AG04450 (cell line): Measurements from ENCODE around the gene AGAP2. TPM values are rescaled to one million over a fixed set of nuclear protein-coding genes. Genes with fewer than 3 reads are reported as not detected.

Experiments
- CTCF ChIA-PET: fragments of 300-600, 350-600 bp; formaldehyde crosslinking; extraction: SDS; loops from one replicate; lab custom pipeline; 2022; ENCODE audit warnings: antibody characterized with exemption, inconsistent platforms; lab: Charles Lee
- POLR2A ChIA-PET: fragments of 350-600 bp; formaldehyde crosslinking; extraction: SDS; loops from one replicate; lab custom pipeline; 2021; ENCODE audit warnings: antibody characterized with exemption, inconsistent platforms; lab: Yijun Ruan, JAX
- DNase-seq: peaks from one replicate; pipeline ENCODE4 v3.0.0-alpha.2; 2011; ENCODE audit warnings: low read depth, low spot score
- H3K27ac ChIP-seq: one replicate; pipeline ENCODE4 v1.5.1; 2012; ENCODE audit warnings: low read depth, low read length, control low read depth
- H3K27me3 ChIP-seq: one replicate; pipeline ENCODE4 v1.6.0; 2012; ENCODE audit warnings: low read length; ENCODE audit not compliant: control insufficient read depth, insufficient read depth
- H3K4me3 ChIP-seq: 2 replicates; pipeline ENCODE4 v1.5.1; 2011; ENCODE audit warnings: mild to moderate bottlenecking, low read depth, low read length, control low read depth
- H3K9me3 ChIP-seq: 2 replicates; pipeline ENCODE4 v1.5.1; 2012; ENCODE audit warnings: low read length; ENCODE audit not compliant: control insufficient read depth, insufficient read depth
- CTCF ChIP-seq: IDR thresholded peaks from 2 replicates; pipeline ENCODE4 v1.5.1; 2011; ENCODE audit warnings: low read depth, low read length, control low read depth, inconsistent platforms
- polyA plus RNA-seq: library from polyadenylated mRNA; depleted of rRNA; stranded (reverse); fragments of >200 nt; gene quantifications from 2 replicates; pipeline ENCODE4 v1.2.3, GENCODE V29; 2011

Gene AGAP2
- polyA plus RNA-seq, 1 experiment: 0.02 TPM

GRCh38 chr12:57718641-57719528, 19.7 kb downstream of the AGAP2 start:
- Histone ChIP-seq H3K9me3 (no peaks in the 10 kb centered on the region; the same call in 1 of the 2 replicates), H3K27me3 (no peaks in the 10 kb centered on the region), H3K4me3 (no peak overlapping the region), H3K27ac (no peak overlapping the region)
- ChIA-PET POLR2A (no interaction called here), CTCF (no interaction called here)
- TF ChIP-seq CTCF: no peak
- DNase-seq: no peak

- H3K9me3 ChIP-seq: no peaks in the 10 kb centered on the region
- no peak overlapping the region for H3K27ac ChIP-seq
- H3K4me3 ChIP-seq: no peak overlapping the region
- ChIA-PET CTCF (no interaction called here), POLR2A (interaction anchor here (0.6 kb wide), 2 partner anchors 15 to 107 kb away, joined by 4 to 7 read pairs; partner anchors contain the start of gene ARHGEF25)
- no peak for DNase-seq
- no peak for TF ChIP-seq CTCF
- H3K27me3 ChIP-seq: no peaks in the 10 kb centered on the region
Measured at GRCh38 chr12:57717846-57718640, 20.5 kb downstream of the AGAP2 start.

GRCh38 chr12:57717131-57717530, 21.4 kb downstream of the AGAP2 start:
- no peaks in the 10 kb centered on the region for H3K27me3 ChIP-seq
- H3K9me3 ChIP-seq: no peaks in the 10 kb centered on the region
- no peak for DNase-seq
- ChIA-PET POLR2A (interaction anchor here (0.6 kb wide), 2 partner anchors 14 to 106 kb away, joined by 4 to 7 read pairs; partner anchors contain the start of gene ARHGEF25), CTCF (interaction anchor here (0.6 kb wide), 1 partner anchor 589 kb away, joined by 3 read pairs; no protein-coding TSS in a partner anchor)
- H3K4me3 ChIP-seq: no peak overlapping the region
- no peak for TF ChIP-seq CTCF
- H3K27ac ChIP-seq: no peak overlapping the region

GRCh38 chr12:57716305-57716704, 22.2 kb downstream of the AGAP2 start:
- CTCF ChIA-PET: interaction anchor here (0.6 to 0.7 kb wide), 2 partner anchors 394 to 588 kb away, joined by 3 to 7 read pairs; no protein-coding TSS in a partner anchor
- Histone ChIP-seq H3K27me3 (no peaks in the 10 kb centered on the region), H3K9me3 (no peaks in the 10 kb centered on the region), H3K27ac (no peak overlapping the region), H3K4me3 (no peak overlapping the region)
- no peak for TF ChIP-seq CTCF
- no peak for DNase-seq
- POLR2A ChIA-PET: no interaction called here
